ENCODE data around the gene C4orf46. TPM values are rescaled to one million over a fixed set of nuclear protein-coding genes. Genes with fewer than 3 reads are reported as not detected.
A peak's percentile ranks its signal among the peaks of the same experiment; 100 is the strongest.

Gene C4orf46
- total and polyA plus RNA-seq, 10 of the 15 experiments (the other 5 are each of a cell fraction or from before 2014, with no cell fraction given) = 9.3 to 40.2 (median 20.5) TPM

GRCh38 chr4:158669310-158669709 lies 2.4 kb downstream of the C4orf46 start (continued):
- peak; percentile 90 for TF ChIP-seq RUNX3 (IDR thresholded peaks at IDR 0.05; ENCODE audit: low read length)
- TF ChIP-seq CHD1 (IDR thresholded peaks at IDR 0.05; ENCODE audit: low read depth, low read length) = no peak
- TF ChIP-seq, protein P1, sequence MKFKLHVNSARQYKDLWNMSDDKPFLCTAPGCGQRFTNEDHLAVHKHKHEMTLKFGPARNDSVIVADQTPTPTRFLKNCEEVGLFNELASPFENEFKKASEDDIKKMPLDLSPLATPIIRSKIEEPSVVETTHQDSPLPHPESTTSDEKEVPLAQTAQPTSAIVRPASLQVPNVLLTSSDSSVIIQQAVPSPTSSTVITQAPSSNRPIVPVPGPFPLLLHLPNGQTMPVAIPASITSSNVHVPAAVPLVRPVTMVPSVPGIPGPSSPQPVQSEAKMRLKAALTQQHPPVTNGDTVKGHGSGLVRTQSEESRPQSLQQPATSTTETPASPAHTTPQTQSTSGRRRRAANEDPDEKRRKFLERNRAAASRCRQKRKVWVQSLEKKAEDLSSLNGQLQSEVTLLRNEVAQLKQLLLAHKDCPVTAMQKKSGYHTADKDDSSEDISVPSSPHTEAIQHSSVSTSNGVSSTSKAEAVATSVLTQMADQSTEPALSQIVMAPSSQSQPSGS (IDR thresholded peaks at IDR 0.05; ENCODE audit: low read length) = peak; percentile 82
- peak; percentile 80; the same call in 1 of the 2 replicates for TF ChIP-seq NFIC (IDR thresholded peaks at IDR 0.05; ENCODE audit: low read depth, low read length)
- TF ChIP-seq SMC3 (IDR thresholded peaks at IDR 0.05; ENCODE audit: borderline replicate concordance, low read length) = no peak
- TF ChIP-seq CBFB (IDR thresholded peaks at IDR 0.05; ENCODE audit: low read depth) = peak; percentile 62; the same call in 1 of the 2 replicates
- TF ChIP-seq CREM (IDR thresholded peaks at IDR 0.05; ENCODE audit: low read depth) = peak; percentile 71; the same call in 1 of the 2 replicates
- TF ChIP-seq FOXM1 (IDR thresholded peaks at IDR 0.05; ENCODE audit: low read depth, low read length) = peak; percentile 64; the same call in 1 of the 2 replicates
- no peak for TF ChIP-seq POU2F2 (IDR thresholded peaks at IDR 0.05; ENCODE audit: borderline replicate concordance, low read depth, low read length)
- TF ChIP-seq ZNF24 (IDR thresholded peaks at IDR 0.05) = no peak
- TF ChIP-seq PML (IDR thresholded peaks at IDR 0.05; ENCODE audit: low read length) = 0 out of 2 replicates have a peak, but pooled peaks have one; percentile 37

DNA sequence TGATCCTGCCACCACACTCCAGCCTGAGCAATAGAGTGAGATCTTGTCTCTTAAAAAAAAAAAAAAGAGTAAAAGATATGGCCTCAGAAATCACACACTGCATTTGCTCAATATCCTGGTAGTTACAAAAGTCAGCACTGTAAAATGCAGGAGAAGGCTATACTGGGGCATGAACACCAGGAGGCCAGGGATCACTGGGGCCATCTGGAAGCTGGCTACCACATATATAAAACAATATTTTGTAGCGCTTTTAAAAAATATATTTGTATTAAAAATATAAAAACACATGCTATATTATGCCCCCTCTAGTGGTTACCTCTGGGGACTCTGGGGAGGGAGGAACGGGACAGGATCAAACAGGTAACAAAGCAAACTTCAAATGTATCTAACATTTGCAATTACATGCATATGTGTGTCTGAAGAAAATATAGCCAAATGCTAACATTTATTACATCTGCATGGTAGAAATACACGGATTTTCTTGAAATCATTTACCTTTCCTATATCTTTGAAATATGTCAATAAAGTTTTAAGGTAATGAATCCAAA lies 4.0 kb downstream of the C4orf46 start:
- H4K20me1 ChIP-seq (ENCODE audit: control insufficient read depth, insufficient read depth) = no peaks in the 10 kb centered on the region
- BruUV-seq (replicated peaks) = no TSS peak
- no peak overlapping the region for H2AFZ ChIP-seq (ENCODE audit: control insufficient read depth, low read depth, low read length)
- no peak overlapping the region for H3K27ac ChIP-seq (ENCODE audit: control insufficient read depth, insufficient read depth)
- POLR2A ChIA-PET = no interaction called here
- no peaks in the 10 kb centered on the region for H3K27me3 ChIP-seq (replicated peaks in 1 of 2; ENCODE audit: control insufficient read depth in 2 of 2, insufficient read depth in 2 of 2, low read length in 1 of 2)
- peaks cover 0 to 6% of the 10 kb centered on the region in 2 experiments; a peak in 1 of 4 replicates for H3K36me3 ChIP-seq (ENCODE audit: control insufficient read depth in 2 of 2, insufficient read depth in 2 of 2, low read length in 1 of 2)
- no peak for DNase-seq (ENCODE audit: low read depth, low spot score)
- CTCF ChIA-PET = interaction anchor here (0.6 to 1.0 kb wide), 3 partner anchors 46 to 409 kb away, joined by 3 read pairs; no protein-coding TSS in a partner anchor
- H3K79me2 ChIP-seq (ENCODE audit: control insufficient read depth, insufficient read depth, low read length) = peaks cover 33% of the 10 kb centered on the region
- SMC1A ChIA-PET (ENCODE audit: uncharacterized antibody, unreplicated experiment) = interaction anchor here (0.6 kb wide), 1 partner anchor 48 kb away, joined by 3 read pairs; no protein-coding TSS in a partner anchor
- H3K4me3 ChIP-seq = no peak overlapping the region
- WGBS (ENCODE audit: insufficient coverage, insufficient replicate concordance, low lambda C conversion rate, missing lambda C conversion rate) = 66% methylated on average over 3 of the region's 3 CpGs
- in situ Hi-C loops (cut with MboI) = no loop called here
- RAD21 ChIA-PET (ENCODE audit: unreplicated experiment) = no interaction called here
- intact Hi-C loops (cut with micrococcal nuclease; ENCODE audit: unreplicated experiment) = loop anchor here (2.0 kb wide), 2 partner anchors 435 to 779 kb away; partner anchors contain the start of gene RAPGEF2
- ATAC-seq = no peak
- H3K9ac ChIP-seq (ENCODE audit: control insufficient read depth, insufficient read depth, low read length) = no peak overlapping the region
- H3K9me3 ChIP-seq (replicated peaks; ENCODE audit: control insufficient read depth, insufficient read depth, low read length) = no peaks in the 10 kb centered on the region
- no peaks in the 10 kb centered on the region for H3K4me1 ChIP-seq (ENCODE audit: control insufficient read depth, insufficient read depth, low read length)
- no peak overlapping the region for H3K4me2 ChIP-seq (ENCODE audit: control insufficient read depth, insufficient read depth)
- no peak for FAIRE-seq
- TF ChIP-seq, protein P2, sequence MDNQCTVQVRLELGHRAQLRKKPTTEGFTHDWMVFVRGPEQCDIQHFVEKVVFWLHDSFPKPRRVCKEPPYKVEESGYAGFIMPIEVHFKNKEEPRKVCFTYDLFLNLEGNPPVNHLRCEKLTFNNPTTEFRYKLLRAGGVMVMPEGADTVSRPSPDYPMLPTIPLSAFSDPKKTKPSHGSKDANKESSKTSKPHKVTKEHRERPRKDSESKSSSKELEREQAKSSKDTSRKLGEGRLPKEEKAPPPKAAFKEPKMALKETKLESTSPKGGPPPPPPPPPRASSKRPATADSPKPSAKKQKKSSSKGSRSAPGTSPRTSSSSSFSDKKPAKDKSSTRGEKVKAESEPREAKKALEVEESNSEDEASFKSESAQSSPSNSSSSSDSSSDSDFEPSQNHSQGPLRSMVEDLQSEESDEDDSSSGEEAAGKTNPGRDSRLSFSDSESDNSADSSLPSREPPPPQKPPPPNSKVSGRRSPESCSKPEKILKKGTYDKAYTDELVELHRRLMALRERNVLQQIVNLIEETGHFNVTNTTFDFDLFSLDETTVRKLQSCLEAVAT (IDR thresholded peaks at IDR 0.05) = no peak
- TF ChIP-seq, protein P3, sequence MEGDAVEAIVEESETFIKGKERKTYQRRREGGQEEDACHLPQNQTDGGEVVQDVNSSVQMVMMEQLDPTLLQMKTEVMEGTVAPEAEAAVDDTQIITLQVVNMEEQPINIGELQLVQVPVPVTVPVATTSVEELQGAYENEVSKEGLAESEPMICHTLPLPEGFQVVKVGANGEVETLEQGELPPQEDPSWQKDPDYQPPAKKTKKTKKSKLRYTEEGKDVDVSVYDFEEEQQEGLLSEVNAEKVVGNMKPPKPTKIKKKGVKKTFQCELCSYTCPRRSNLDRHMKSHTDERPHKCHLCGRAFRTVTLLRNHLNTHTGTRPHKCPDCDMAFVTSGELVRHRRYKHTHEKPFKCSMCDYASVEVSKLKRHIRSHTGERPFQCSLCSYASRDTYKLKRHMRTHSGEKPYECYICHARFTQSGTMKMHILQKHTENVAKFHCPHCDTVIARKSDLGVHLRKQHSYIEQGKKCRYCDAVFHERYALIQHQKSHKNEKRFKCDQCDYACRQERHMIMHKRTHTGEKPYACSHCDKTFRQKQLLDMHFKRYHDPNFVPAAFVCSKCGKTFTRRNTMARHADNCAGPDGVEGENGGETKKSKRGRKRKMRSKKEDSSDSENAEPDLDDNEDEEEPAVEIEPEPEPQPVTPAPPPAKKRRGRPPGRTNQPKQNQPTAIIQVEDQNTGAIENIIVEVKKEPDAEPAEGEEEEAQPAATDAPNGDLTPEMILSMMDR (IDR thresholded peaks at IDR 0.05 in 2 of 3, conservative IDR thresholded peaks at IDR 0.05 in 1 of 3; ENCODE audit: control insufficient read depth in 2 of 3, extremely low read depth in 1 of 3, insufficient read depth in 1 of 3, low read depth in 3 of 3, low read length in 3 of 3) = peak; percentile 29 to 59 (median 58); a peak in 5 of 6 replicates
- TF ChIP-seq, protein P4, sequence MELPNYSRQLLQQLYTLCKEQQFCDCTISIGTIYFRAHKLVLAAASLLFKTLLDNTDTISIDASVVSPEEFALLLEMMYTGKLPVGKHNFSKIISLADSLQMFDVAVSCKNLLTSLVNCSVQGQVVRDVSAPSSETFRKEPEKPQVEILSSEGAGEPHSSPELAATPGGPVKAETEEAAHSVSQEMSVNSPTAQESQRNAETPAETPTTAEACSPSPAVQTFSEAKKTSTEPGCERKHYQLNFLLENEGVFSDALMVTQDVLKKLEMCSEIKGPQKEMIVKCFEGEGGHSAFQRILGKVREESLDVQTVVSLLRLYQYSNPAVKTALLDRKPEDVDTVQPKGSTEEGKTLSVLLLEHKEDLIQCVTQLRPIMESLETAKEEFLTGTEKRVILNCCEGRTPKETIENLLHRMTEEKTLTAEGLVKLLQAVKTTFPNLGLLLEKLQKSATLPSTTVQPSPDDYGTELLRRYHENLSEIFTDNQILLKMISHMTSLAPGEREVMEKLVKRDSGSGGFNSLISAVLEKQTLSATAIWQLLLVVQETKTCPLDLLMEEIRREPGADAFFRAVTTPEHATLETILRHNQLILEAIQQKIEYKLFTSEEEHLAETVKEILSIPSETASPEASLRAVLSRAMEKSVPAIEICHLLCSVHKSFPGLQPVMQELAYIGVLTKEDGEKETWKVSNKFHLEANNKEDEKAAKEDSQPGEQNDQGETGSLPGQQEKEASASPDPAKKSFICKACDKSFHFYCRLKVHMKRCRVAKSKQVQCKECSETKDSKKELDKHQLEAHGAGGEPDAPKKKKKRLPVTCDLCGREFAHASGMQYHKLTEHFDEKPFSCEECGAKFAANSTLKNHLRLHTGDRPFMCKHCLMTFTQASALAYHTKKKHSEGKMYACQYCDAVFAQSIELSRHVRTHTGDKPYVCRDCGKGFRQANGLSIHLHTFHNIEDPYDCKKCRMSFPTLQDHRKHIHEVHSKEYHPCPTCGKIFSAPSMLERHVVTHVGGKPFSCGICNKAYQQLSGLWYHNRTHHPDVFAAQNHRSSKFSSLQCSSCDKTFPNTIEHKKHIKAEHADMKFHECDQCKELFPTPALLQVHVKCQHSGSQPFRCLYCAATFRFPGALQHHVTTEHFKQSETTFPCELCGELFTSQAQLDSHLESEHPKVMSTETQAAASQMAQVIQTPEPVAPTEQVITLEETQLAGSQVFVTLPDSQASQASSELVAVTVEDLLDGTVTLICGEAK (IDR thresholded peaks at IDR 0.05; ENCODE audit: borderline replicate concordance) = peak; percentile 65; the same call in 1 of the 2 replicates

Measured in GM12878 (cell line).